Fibroblast of skin of back (primary cell): Measurements from ENCODE around the gene MPST.

Source experiments
- DNase-seq: peaks from one replicate; pipeline ENCODE4 v3.0.0-alpha.2; 2013

Gene MPST

DNA sequence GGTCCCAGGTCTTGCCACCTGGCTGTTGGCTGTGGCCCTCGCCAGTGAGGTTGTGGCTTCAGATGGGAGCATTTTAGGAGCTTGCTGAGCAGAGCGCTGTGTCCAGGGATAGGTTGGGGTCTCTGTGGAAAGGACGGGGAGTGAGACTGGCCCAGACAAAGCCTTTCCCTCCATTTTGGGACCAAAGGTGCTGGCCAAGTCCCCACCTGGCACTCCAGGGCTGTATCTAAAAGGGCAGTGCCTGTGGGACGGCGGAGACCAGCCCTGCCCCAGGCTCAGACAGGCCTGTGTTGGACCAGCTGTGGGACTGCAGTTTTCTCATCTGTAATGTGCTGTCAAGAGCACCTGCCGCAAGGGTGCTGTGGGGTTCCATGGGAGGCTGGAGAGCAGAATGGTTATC is 27.0 kb downstream of the MPST start:
- DNase-seq, result no peak

- DNase-seq, result no peak
These were observed 27.5 kb downstream of the MPST start for GRCh38 chr22:37047006-37047405.

GRCh38 chr22:37048133-37048532 is 28.6 kb downstream of the MPST start:
- peak; percentile 40 for DNase-seq

GRCh38 chr22:37049224-37049623 is 29.7 kb downstream of the MPST start:
- no peak for DNase-seq

- DNase-seq, result no peak
These were observed 31.4 kb downstream of the MPST start for GRCh38 chr22:37050913-37051312.

GRCh38 chr22:37051391-37052385 is 32.1 kb downstream of the MPST start, which contains the start of gene KCTD17:
Gene KCTD17, plus strand, starts transcription at chr22:37051742. Its CDS starts 19 bp downstream, at chr22:37051761.
- peak; percentile 79 for DNase-seq

DNA sequence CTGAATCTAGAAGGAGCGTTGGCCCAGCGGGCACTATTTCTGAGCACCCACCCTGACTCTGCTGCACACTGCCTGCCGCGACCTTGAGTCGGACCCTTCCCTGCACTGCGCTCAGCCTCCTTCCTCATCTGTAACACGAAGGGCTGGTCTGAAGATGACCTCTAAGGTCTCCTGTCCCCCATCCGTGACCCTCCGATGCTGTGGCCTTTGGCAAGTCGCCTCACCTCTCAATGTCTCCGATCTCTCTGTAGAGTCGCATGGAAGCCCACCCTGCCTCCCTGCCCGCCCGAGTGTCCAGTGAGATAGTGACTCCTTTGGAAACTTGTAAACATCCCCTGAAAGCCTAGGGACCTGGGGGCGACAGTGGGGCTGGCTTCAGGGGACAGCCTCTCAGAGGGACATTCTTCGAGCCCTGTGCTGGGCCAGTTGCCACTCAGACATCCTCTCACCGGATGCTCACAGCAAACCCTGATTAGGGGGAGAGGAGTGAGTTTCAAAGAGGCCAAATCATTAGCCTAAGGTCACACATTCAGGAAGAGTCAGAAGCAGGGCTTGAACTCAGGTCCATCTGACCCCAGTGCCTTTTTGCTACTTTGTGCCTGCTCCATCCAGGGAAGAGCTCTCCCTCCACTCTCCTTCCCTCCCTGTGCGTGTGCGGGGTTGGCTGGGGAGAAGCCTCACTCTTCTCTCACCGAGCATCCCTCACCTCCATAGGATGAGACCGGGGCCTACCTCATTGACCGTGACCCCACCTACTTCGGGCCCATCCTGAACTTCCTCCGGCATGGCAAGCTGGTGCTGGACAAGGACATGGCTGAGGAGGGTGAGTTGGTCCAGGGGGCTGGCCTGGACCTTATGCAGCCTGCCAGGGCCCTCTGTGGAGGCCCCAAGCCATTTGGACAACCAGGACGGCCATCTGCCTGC is 33.1 kb downstream of the MPST start:
- no peak for DNase-seq

DNA sequence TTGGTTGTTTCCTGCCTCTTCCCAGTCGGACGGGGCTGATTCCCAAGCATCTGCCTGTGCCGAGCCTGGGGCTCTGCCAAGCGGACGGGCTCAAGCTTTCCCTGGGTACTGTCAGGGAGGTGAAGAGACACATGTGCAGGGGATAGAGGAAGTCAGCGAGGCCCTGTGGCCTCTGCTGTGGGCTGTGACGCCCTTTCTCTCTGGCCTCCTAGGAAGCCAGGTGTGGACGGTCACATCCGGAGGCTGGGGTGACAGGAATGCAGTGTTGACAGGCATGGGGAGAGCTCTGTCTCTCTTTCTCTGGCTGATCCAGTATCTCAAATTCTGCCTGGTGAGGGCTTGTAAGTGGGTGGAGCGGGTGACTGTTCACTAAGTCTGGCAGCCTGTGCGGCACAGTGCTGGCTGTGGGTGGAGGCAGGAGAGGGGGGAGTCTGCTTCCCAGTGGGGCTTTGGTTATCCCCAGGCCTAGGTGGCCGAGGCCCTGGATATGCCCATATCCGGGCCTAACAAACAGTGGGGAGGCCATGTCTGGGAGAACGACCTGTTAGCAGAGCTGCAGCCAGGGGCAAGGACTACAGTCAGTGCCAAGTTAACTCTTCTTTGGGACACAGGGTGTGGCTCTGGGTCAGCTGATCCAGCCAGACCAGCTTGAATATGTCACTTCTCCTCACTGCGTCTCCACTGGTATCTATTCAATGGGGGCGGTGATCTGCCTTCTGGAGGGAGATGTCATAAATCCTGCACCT is 33.9 kb downstream of the MPST start:
- DNase-seq, result no peak

DNA sequence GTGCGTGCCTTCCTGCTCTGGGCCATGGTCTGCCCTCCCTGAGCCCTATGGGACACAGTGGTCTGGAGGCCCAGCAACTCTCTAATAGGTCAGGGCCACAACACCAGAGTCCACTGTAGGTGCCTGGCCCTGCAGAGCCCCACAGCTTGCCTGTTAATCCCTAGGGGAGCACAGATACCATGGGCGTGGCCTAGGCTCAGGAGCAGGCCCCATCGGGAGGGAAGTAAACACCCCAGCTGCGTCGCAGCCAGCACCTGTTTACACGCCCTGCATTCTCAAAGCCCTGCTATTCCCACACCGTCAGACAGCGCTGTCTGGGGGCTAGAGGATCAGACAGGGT is 34.5 kb downstream of the MPST start:
- DNase-seq, result no peak

DNA sequence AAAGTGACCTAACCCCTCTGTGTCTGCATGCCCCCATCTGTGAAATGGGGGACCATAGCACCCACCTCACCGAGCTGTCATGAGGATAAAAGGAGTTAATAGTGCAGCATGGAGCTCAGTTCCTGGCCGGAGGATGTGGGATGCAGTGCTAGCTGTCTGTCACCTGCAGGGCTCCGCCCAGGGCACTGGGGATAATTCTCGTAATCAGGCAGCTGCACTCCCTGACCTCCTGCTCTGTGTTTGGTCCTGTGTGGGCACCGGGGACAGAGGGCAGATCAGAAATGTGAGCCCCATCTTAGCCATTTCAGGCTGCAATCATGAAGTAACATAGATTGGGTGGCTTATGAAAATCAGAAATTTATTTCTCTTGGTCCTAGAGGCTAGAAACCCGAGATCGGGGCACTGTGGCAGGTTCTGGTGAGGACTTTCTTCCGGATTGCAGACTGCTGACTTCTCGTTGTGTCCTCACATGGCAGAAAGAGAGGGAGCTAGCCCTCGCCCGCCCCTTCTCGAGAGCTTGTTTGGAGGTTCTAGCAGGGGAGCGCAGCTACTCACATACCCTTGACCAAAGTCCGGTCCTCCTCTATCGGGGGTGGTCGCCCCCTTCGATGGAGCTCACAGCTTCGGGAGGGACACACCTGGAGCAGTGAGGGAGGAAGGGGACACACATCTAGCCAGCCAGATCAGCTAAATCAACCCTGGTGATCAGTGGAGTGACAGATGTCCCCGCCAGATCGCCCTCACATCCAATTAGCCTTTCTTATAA is 35.2 kb downstream of the MPST start:
- no peak for DNase-seq

DNA sequence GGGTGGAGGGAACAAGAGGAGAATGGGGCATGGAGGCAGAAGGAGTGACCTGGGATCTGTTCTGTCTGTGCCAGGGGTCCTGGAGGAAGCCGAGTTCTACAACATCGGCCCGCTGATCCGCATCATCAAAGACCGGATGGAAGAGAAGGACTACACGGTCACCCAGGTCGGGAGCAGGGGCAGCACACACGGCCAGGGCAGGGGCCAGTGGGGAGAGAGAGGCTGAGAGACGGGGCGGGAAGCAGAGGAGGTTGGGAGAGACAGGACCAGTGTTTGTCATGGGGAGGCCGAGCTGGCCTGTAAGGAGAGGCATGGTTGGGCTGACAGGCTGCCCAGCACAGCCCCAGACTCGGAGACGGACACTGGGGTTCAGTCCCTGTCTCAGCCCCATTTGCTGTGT is 36.7 kb downstream of the MPST start:
- no peak for DNase-seq

- DNase-seq, result no peak
These were observed 37.7 kb downstream of the MPST start for GRCh38 chr22:37057226-37057625.

DNA sequence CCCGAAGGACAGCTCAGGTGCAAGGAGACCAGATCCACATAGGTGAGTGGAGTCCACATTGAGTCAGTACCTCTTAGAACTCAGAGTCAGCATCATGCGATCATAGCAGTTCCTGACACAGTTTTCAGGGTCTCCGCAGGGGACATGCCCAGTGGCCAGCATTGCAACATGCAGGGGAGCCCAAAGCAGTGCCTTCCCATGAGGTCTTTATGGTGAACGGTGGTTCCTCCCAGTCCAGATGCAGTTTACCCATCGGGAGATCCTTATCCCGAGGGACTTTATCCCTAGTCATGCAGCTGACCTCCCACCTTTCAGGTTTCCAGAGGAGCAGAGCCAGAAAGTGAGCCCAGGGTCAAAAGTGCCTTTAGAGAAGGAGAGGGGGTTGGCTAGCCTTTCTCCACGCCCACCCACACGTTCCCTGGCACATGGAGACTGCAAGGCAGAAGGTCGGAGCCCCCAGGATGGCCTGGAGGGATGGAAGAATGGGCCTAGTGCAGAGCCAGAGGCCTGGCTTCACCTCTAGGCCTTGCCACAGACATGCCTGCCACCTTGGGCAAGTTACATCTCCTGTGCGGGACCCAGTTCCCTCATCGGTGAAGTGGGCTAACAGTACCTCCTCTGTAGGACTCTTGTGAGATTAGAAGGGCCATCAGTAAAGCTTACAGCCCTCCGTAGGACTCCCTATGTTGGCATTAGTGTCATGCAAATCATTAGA is 38.4 kb downstream of the MPST start:
- DNase-seq, result no peak

DNA sequence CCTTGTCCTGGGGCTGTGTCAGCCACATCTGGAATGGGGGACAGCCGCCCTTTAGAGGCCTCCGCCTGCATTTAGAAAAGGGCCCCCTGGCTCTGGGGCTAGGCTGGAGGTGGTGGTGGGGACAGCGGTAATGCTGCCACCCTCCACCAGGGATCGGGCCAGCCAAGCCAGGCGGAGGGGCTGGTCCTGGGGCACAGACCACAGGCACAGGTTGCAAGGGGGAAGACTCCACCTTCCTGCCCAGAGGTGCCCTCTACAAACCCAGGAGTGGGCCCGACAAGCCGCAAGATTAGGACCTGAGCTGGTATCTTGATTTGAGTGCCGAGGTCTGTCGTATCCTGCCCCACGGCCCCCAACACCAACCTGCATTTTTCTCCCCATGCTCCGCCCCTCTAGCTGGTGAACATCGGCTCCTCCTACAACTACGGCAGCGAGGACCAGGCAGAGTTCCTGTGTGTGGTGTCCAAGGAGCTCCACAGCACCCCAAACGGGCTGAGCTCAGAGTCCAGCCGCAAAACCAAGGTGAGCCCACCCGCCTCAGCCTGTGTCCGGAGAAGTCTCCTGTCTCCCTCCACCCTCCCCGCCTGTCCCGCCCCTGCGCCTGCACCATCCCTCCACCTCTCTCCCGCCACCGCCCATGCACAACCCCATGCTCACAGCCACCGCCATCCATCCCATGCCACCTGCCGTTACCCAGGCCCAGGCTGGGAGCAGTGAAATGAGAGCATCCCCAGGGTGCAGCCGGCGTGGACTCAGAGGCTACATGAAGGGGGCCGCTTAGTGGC is 39.6 kb downstream of the MPST start:
- DNase-seq, result no peak

DNA sequence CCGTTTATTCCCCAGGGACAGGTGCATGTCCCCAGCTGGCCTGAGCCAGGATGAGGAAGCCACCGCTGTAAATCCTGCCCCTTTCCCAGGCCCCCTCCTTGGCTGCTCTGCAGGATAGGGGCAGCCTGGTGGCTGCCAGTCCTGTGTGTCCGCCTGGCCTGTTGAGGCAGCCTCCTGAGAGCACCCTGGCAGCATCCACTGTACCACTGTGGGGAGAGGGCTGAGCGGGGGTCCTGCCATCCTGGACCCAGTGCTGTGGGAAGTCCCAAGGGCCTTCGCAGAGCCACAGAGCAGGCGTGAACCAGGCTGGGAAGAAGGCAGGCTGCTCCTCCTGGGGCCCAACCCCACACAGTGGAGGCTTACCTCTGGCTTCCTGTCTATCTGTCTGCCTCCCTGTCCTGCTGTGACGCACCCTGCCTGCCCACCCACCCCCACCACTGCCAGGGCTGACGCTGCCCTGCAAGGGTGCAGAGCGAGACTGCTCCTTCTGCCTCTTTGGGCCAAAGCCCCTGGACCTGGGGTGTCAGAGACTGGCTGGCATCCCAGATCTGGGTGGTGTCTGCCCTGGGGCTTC is 40.4 kb downstream of the MPST start:
- DNase-seq, result no peak

GRCh38 chr22:37060801-37061610 is 41.5 kb downstream of the MPST start:
- DNase-seq, result no peak

- no peak for DNase-seq
These were observed 42.3 kb downstream of the MPST start for GRCh38 chr22:37061611-37062375.

DNA sequence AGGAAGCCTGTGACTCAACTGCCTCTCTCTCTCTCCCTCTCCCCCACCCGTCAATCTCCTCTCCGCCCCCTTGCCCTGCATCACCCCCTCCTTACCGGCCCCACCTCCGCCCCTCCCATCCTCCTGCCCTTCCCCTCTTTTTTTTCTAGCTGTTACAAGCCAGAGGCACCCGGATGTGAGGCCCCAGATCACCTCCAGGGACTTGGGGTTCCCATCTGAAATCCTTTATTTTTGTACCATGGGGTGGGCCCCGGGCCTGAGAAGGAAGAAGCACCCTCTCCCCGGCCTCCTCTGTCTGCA is 42.8 kb downstream of the MPST start:
- DNase-seq, result no peak
